Fibroblast of villous mesenchyme (primary cell): ENCODE measurements around the gene DNASE2B. TPM values are rescaled to one million over a fixed set of nuclear protein-coding genes. Genes with fewer than 3 reads are reported as not detected.
"Not testable (repeated sequence)": the region's sequence is repeated elsewhere in the genome, so short reads cannot be mapped to it uniquely, and the experiment has no call there.

ENCODE experiments used
- DNase-seq: peaks from one replicate; pipeline ENCODE4 v3.0.0-alpha.2; 2010; ENCODE audit warnings: low read depth
- H3K4me3 ChIP-seq: 2 replicates; pipeline ENCODE4 v1.5.1; 2011; ENCODE audit warnings: low read depth, mild to moderate bottlenecking, low read length
- CTCF ChIP-seq: IDR thresholded peaks from 2 replicates; pipeline ENCODE4 v1.5.1; 2012; ENCODE audit warnings: low read depth, mild to moderate bottlenecking, low read length; ENCODE audit not compliant: insufficient read depth
- total RNA-seq: library from RNA; depleted of rRNA; stranded (reverse); fragments of >200 nt; gene quantifications from 2 replicates; pipeline ENCODE4 v1.2.3, GENCODE V29; 2012

DNASE2B gene
- total RNA-seq, 1 donor = not detected

- no peak overlapping the region for H3K4me3 ChIP-seq
- no peak for TF ChIP-seq CTCF
- DNase-seq = no peak
Measured at GRCh38 chr1:84434081-84434769, 35.9 kb downstream of the DNASE2B start.

GRCh38 chr1:84434801-84435549 lies 36.7 kb downstream of the DNASE2B start:
- TF ChIP-seq CTCF = no peak
- H3K4me3 ChIP-seq = no peak overlapping the region
- DNase-seq = peak; percentile 14

GRCh38 chr1:84436876-84437655 lies 38.8 kb downstream of the DNASE2B start:
- DNase-seq = no peak
- no peak for TF ChIP-seq CTCF
- no peak overlapping the region for H3K4me3 ChIP-seq

GRCh38 chr1:84442256-84442655 lies 44.0 kb downstream of the DNASE2B start:
- peak; percentile 51 for TF ChIP-seq CTCF
- H3K4me3 ChIP-seq = no peak overlapping the region
- DNase-seq = peak; percentile 91

- H3K4me3 ChIP-seq, DNase-seq: not testable (repeated sequence)
Measured at GRCh38 chr1:84442747-84443646, 44.7 kb downstream of the DNASE2B start.

- not testable (repeated sequence) for DNase-seq, H3K4me3 ChIP-seq
Measured at GRCh38 chr1:84448704-84449103, 50.4 kb downstream of the DNASE2B start.

- no peak overlapping the region for H3K4me3 ChIP-seq
- no peak for TF ChIP-seq CTCF
- no peak for DNase-seq
Measured at GRCh38 chr1:84450910-84451309, 52.6 kb downstream of the DNASE2B start.
